Body of pancreas (tissue), 4 donors: Measurements from ENCODE around the gene ANXA5. TPM values are rescaled to one million over a fixed set of nuclear protein-coding genes. Genes with fewer than 3 reads are reported as not detected.
A peak's percentile ranks its signal among the peaks of the same experiment; 100 is the strongest.

Experiments used
- ATAC-seq: fragments of 150-250 bp; one replicate; pipeline ENCODE4 v1.9.1; 2016
- DNase-seq, 4 donors: peaks; one replicate each; pipeline ENCODE4 v3.0.0-alpha.2; 2019
- H3K27ac ChIP-seq, 4 donors: fragments of 200-600 bp; sonication (generic); 1 replicate in 3 of 4; 2 replicates in 1 of 4; pipeline versions ENCODE4 v1.5.1 to v1.6.1; 2016 to 2019; ENCODE audit warnings: mild to moderate bottlenecking in 1 of 4, mixed read lengths in 1 of 4, moderate library complexity in 1 of 4
- H3K27me3 ChIP-seq, 2 donors: fragments of 200-600 bp; sonication (generic); one replicate each; pipeline ENCODE4 v1.6.0; 2016; ENCODE audit warnings: mild to moderate bottlenecking in 1 of 2
- H3K36me3 ChIP-seq, 2 donors: fragments of 200-600 bp; sonication (generic); replicated peaks in 1 of 2; 2 replicates each; pipeline ENCODE4 v1.5.1; 2016; ENCODE audit warnings: low read depth in 2 of 2; ENCODE audit not compliant: insufficient read depth in 1 of 2
- H3K4me1 ChIP-seq: fragments of 200-600 bp; sonication (generic); one replicate; pipeline ENCODE4 v1.6.0; 2016
- H3K4me3 ChIP-seq, 2 donors: fragments of 200-600 bp; sonication (generic); 1 replicate in 1 of 2; 2 replicates in 1 of 2; pipeline ENCODE4 v1.5.1; 2016 to 2019
- H3K9me3 ChIP-seq, 3 donors: fragments of 200-600 bp; sonication (generic); 1 replicate in 2 of 3; 2 replicates in 1 of 3; pipeline ENCODE4 v1.5.1; 2016
- CTCF ChIP-seq, 7 experiments: fragments of 450-650 bp in 4 of 7; fragments of 200-600 bp in 3 of 7; sonication (generic) in 3 of 7; IDR thresholded peaks; one replicate each; pipeline ENCODE4 v1.5.1; 2016 to 2019; ENCODE audit warnings: antibody characterized with exemption in 7 of 7
- POLR2A ChIP-seq, 3 donors: fragments of 450-650 bp; IDR thresholded peaks; one replicate each; pipeline ENCODE4 v1.6.1; 2016; ENCODE audit warnings: antibody characterized with exemption in 3 of 3, mild to moderate bottlenecking in 2 of 3
- WGBS, 2 donors: methylation state at CpG; one replicate each; pipeline ENCODE4 v1.1.5; 2017; 5-methylcytosine and 5-hydroxymethylcytosine counted together
- intact Hi-C: fragments of 100-400 bp; cut with DNase I; formaldehyde crosslinking; loops from one replicate; pipeline ENCODE4 v1.15.1; 2023
- total RNA-seq, 2 donors: library from RNA; depleted of rRNA; stranded (reverse); fragments of >200 nt; gene quantifications; one replicate each; pipeline ENCODE4 v1.1.0, GENCODE V29; 2016

ANXA5 gene
- total RNA-seq, 2 donors from 2014 or later = 126 to 180 TPM

GRCh38 chr4:121714548-121714947 is 17.8 kb upstream of the ANXA5 start:
- no peaks in the 10 kb centered on the region for H3K4me1 ChIP-seq
- peaks cover 0 to 5% of the 10 kb centered on the region in 2 donors for H3K27me3 ChIP-seq
- ATAC-seq = no peak
- 60 to 64% methylated on average over 4 of the region's 4 CpGs for WGBS, 2 donors
- no peaks in the 10 kb centered on the region for H3K36me3 ChIP-seq
- DNase-seq = no peak
- intact Hi-C loops = no loop called here
- TF ChIP-seq CTCF (IDR thresholded peaks at IDR 0.05) = no peak
- TF ChIP-seq POLR2A (IDR thresholded peaks at IDR 0.05) = no peak
- H3K9me3 ChIP-seq = no peaks in the 10 kb centered on the region
- H3K4me3 ChIP-seq = no peak overlapping the region
- no peak overlapping the region for H3K27ac ChIP-seq

- 54 to 58% methylated on average over 4 of the region's 4 CpGs for WGBS, 2 donors
- H3K4me3 ChIP-seq = no peak overlapping the region
- ATAC-seq = no peak
- intact Hi-C loops = no loop called here
- TF ChIP-seq CTCF (IDR thresholded peaks at IDR 0.05) (no peak), POLR2A (IDR thresholded peaks at IDR 0.05) (no peak)
- no peaks in the 10 kb centered on the region for H3K36me3 ChIP-seq
- no peaks in the 10 kb centered on the region for H3K4me1 ChIP-seq
- no peak overlapping the region for H3K27ac ChIP-seq
- H3K27me3 ChIP-seq = peaks cover 0 to 5% of the 10 kb centered on the region in 2 donors
- no peak for DNase-seq
- no peaks in the 10 kb centered on the region for H3K9me3 ChIP-seq
Measured at GRCh38 chr4:121712783-121713182, 16.0 kb upstream of the ANXA5 start.

- peak overlapping the region in 2 of 4 donors; percentile 30 to 57 for H3K27ac ChIP-seq
- peak; percentile 17 for ATAC-seq
- peaks cover 0 to 5% of the 10 kb centered on the region in 2 donors for H3K27me3 ChIP-seq
- no peaks in the 10 kb centered on the region for H3K9me3 ChIP-seq
- intact Hi-C loops = no loop called here
- H3K4me1 ChIP-seq = no peaks in the 10 kb centered on the region
- WGBS, 2 donors = 58 to 60% methylated on average over 7 of the region's 7 CpGs
- no peaks in the 10 kb centered on the region for H3K36me3 ChIP-seq
- H3K4me3 ChIP-seq = no peak overlapping the region
- DNase-seq = no peak
- TF ChIP-seq CTCF (IDR thresholded peaks at IDR 0.05) = no peak
- no peak for TF ChIP-seq POLR2A (IDR thresholded peaks at IDR 0.05)
Measured at GRCh38 chr4:121712001-121712651, 15.3 kb upstream of the ANXA5 start.

GRCh38 chr4:121711263-121712000 is 14.7 kb upstream of the ANXA5 start:
- H3K4me1 ChIP-seq = no peaks in the 10 kb centered on the region
- ATAC-seq = peak; percentile 93
- H3K27me3 ChIP-seq = peaks cover 0 to 5% of the 10 kb centered on the region in 2 donors
- no peaks in the 10 kb centered on the region for H3K9me3 ChIP-seq
- no peaks in the 10 kb centered on the region for H3K36me3 ChIP-seq
- no peak overlapping the region for H3K4me3 ChIP-seq
- intact Hi-C loops = no loop called here
- peak; percentile 53 to 76 (median 61) for DNase-seq
- peak overlapping the region in 3 of 4 donors; percentile 29 to 57 (median 30) for H3K27ac ChIP-seq
- TF ChIP-seq POLR2A (IDR thresholded peaks at IDR 0.05) = peak in 1 of 3 donors; percentile 29
- TF ChIP-seq CTCF (IDR thresholded peaks at IDR 0.05) = no peak
- WGBS, 2 donors = 15 to 20% methylated on average over 15 to 18 of the region's 18 CpGs
